Stomach (tissue), 4 donors: ENCODE results near the gene MAST4.

Experiments used
- CTCF ChIP-seq, 7 experiments: fragments of 450-650 bp in 4 of 7; fragments of 200-600 bp in 3 of 7; sonication (generic) in 3 of 7; IDR thresholded peaks; one replicate each; pipeline ENCODE4 v1.5.1; 2016 to 2019; ENCODE audit warnings: antibody characterized with exemption in 7 of 7, control low read depth in 2 of 7, mild to moderate bottlenecking in 1 of 7
- EP300 ChIP-seq: sonication (generic); formaldehyde crosslinking; IDR thresholded peaks from one replicate; pipeline ENCODE4 v1.6.1; 2017; ENCODE audit warnings: antibody characterized with exemption
- POLR2A ChIP-seq, 4 donors: fragments of 450-650 bp; IDR thresholded peaks; one replicate each; pipeline ENCODE4 v1.6.1; 2016; ENCODE audit warnings: antibody characterized with exemption in 4 of 4, control low read depth in 2 of 4, mild to moderate bottlenecking in 1 of 4, moderate library complexity in 1 of 4
- POLR2AphosphoS5 ChIP-seq, 3 donors: sonication (generic); formaldehyde crosslinking; IDR thresholded peaks; one replicate each; pipeline ENCODE4 v1.6.1; 2016; ENCODE audit warnings: antibody characterized with exemption in 3 of 3

DNA sequence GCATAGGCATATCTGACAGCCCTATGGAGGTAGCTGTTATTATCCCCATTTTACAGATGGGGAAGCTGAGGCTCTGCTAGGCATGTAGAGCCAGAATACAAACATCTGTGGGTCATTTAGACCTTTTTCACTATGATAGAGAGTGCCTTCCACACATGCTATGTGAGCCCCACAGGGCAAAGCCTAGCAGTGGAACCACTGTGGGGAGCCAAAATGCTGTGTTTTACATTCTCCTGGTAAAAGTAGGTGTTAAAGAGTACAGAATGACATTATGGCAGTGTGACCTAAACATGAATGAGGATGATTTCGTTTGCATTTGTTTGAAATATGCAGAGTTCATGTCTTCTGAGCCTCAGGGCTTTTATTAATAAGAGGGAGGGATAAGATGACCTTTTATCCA, 265.2 kb downstream of the MAST4 start:
- no peak for TF ChIP-seq CTCF (IDR thresholded peaks at IDR 0.05)
- TF ChIP-seq POLR2AphosphoS5 (IDR thresholded peaks at IDR 0.05), result no peak
- no peak for TF ChIP-seq POLR2A (IDR thresholded peaks at IDR 0.05)
- TF ChIP-seq EP300, result no peak
